RPMI8226 (cell line): ENCODE results near the gene RASIP1.
"Not testable (repeated sequence)": the region's sequence is repeated elsewhere in the genome, so short reads cannot be mapped to it uniquely, and the experiment has no call there.

Experiments used
- DNase-seq: peaks from one replicate; pipeline ENCODE4 v3.0.0-alpha.2; 2015

The RASIP1 gene

DNA sequence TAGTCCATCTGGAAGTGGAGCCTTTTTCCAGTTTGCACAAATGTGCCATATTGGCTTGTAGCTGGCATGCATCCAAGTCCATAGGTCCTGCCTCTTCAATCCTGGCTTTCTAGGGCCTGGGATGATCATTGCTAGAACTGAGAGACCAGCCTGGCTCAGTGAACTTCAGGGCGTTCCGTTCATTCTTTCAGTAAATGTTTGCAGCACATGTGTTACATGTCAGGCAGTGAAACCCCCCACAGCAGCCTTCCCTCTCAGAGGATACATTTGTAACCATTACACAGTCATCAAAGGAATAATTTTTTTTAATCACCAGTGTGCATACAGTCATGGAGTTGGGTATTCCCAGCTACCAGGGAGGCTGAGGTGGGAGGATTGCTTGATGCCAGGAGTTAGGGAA is 35.0 kb downstream of the RASIP1 start:
- DNase-seq: no peak

DNA sequence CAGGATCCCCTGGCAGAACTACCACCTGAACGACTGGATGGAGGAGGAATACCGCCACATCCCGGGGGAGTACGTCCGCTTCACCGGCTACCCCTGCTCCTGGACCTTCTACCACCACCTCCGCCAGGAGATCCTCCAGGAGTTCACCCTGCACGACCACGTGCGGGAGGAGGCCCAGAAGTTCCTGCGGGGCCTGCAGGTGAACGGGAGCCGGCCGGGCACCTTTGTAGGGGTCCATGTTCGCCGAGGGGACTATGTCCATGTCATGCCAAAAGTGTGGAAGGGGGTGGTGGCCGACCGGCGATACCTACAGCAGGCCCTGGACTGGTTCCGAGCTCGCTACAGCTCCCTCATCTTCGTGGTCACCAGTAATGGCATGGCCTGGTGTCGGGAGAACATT is 37.1 kb downstream of the RASIP1 start:
- DNase-seq: no peak

DNA sequence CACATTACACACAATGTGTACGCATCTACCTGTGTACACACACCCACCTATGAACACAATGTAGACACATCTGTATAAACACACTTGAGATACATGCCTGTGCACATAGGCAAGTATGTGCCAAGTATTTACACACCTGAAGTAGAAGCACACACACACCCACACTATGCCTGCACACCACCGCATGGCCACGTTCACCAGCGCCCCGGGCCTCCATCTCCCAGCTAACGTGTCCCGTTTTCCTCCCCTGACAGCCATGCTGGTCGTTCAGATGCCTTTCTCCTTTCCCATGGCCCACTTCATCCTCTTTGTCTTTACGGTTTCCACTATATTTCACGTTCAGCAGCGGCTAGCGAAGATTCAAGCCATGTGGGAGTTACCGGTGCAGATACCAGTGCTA is 37.7 kb downstream of the RASIP1 start:
- no peak for DNase-seq

DNA sequence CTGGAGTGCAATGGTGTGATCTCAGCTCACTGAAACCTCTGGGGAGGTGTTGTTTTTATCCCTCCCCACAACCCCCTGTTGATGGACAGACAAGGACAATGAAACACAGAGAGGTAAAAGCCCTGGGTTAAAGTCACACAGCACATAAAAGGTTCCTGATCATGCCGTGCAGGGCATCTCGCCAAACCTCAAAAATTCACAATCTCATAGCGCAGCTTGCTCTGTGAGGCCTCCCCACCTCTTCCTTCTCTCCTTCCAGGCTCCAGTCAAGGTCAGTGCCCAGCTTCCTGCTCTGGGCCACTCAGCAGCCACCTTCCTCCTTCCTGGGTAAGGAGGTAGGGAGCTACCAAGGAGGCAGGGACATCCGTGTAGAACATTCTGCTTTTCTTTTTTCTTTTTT is 42.4 kb downstream of the RASIP1 start:
- DNase-seq: peak; percentile 67

DNA sequence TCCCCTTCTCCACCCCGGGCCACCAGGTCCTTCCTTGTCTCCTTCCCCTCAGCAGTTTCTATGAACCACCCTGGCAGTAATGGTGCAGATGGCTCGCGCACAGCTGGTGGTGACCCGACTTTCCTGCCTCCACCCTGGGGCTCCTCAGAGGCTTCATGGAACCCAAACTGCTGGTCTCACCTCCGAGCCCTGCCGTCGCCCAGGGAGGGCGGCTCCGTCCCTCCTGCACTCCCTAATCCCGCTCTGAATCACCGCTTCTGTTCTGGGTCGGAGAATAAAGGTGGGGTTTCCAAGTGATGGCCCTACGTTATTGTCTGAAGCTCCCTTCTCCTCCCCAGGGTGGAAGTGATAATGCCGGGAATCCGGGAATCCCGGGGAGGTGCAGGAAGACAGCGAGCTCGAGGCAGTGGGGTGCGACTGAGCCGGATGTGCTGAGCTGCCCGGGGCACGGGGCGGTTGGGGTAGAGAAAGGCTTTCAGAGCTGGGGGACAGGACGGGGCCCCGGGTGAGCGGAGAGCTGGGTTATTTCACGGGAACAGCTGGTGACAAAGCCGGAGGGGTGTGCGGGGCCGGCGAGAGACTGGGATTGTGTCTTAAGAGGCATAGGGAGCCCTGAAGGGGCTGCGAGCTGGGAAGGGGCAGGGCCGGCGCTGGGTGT is 43.9 kb downstream of the RASIP1 start:
- DNase-seq: peak; percentile 60

DNA sequence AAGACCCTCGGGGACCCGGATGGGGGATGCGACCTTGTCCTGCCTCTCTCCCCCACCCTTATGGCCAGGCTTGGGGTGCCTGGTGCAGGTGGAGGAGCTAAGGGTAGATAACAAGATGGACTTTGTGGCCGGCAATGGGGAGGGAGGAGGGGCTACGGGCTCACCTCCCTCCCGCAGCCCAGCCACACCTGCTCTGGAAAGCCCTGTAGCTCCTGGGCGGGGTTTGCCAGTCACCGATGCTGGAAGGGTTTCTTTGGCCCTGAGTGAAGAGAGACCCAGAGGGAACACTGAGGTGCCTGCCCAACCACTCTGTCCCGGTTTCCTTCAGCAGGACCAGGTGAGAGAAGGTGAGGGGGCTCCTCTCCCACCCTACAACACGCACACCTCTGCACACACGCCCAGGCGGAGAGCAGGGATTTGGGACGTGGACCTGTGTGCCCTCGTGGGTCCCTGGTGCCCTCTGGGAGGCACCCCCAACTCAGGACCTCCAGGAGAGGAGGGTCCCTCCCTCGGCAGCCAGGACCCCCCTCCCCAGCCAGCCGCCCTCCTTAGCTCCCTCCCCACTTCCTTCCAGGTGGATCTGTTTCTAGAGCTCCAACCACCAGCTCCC is 44.6 kb downstream of the RASIP1 start, which contains the start of gene FUT2:
TSS of gene FUT2 (plus strand) at position 229 of the 610 bp plus-strand sequence. CDS start 6,986 bp downstream, outside the sequence.
- peak; percentile 77 for DNase-seq

DNA sequence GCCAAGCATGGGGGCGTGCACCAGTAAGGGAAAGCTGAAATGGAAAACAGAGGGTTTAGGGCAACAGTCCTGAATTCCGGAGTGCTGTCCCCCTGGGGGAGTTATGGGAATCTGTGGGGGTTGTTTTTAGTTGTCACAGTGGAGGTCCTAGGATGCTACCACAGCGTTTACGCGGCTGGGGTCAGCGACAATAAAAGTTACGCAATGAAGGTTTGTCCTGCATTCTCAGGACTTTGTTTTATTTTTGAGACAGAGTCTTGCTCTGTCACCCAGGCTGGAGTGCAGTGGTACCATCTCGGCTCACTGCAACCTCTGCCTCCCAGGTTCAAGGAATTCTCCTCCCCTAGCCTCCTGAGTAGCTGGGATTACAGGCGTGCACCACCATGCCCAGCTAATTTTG is 46.8 kb downstream of the RASIP1 start:
- not testable (repeated sequence) for DNase-seq

DNA sequence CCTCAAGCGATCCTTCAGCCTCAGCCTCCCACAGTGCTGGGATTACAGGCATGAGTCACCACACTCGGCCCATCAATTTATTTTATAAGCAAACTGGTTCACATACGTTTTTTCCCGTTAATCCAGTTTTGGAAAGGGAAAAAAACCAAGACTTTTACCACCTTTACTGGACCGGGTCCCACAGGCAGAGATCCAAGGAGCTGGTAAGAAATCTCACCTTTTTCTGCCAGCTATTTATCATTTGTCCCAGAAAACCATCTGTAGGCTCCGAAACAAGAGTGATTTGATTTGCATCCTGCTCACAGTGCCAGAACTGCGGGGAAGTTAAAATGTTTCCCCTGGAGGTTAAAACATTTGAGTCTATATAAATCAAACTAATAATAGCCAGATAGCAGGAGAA is 51.0 kb downstream of the RASIP1 start:
- DNase-seq: no peak

DNA sequence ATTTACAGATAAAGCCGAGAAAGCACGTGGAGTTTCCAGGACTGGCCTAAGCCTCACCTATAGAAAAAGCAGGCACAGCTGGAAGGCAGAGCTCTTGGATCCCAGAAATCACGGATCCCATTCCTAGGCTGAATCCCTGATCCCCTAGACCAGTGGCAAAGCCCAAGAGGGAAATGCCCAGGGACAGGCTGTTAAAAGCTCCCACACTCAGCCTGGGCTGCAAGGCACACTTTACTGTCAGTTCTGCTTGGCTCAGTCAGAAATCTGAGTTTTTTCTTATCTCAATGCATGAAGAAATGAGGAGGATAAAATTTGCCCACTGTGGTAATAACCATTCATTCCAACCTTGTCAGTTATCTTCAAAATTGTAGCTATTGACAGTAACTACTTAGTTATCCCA is 52.6 kb downstream of the RASIP1 start:
- no peak for DNase-seq

DNA sequence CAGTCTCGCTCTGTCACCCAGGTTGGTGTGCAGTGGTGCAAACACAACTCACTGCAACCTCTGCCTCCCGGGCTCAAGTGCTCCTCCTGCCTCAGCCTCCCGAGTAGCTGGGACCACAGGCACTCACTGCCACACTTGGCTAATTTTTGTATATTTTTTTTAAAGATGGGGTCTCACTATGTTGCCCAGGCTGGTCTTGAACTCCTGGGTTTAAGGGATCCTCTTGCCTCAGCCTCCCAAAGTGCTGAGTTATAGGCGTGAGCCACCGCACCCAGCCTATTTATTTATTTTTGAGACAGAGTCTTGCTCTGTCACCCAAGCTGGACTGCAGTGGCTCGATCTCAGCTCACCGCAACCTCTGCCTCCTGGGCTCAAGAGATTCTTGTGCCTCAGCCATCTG is 53.8 kb downstream of the RASIP1 start:
- not testable (repeated sequence) for DNase-seq

DNA sequence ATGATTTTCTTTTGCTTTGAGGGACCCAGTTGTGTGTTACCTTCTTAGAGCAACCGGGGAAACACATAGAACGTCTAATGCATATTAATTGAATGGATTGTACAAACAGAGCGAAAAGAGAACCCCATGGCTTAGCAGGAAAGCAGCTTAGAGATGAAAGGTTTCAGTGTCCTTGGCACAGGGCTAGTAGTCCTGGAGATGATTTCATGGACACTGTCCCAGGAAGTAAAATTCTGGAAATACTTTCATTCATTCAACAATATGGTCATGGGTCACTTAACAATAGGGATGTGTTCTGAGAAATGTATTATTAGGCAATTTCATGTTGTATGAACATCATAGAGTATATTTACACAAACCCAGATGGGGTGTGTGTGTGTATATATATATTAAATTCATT is 54.3 kb downstream of the RASIP1 start:
- no peak for DNase-seq

DNA sequence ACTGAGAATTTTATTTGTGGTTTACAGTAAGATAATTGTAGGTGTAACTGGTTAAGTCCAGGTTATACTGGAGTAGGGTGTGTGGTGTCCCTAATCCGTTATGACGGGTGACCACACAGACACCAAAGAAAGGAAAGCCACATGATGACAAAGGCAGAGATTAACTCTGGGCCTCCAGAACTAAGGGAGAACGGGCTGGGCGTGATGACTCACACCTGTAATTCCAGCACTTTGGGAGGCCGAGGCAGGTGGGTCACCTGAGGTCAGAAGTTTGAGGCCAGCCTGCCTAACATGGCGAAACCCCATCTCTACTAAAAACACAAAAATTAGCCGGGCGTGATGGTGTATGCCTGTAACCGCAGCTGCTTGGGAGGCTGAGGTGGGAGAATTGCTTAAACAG is 54.8 kb downstream of the RASIP1 start:
- no peak for DNase-seq

DNA sequence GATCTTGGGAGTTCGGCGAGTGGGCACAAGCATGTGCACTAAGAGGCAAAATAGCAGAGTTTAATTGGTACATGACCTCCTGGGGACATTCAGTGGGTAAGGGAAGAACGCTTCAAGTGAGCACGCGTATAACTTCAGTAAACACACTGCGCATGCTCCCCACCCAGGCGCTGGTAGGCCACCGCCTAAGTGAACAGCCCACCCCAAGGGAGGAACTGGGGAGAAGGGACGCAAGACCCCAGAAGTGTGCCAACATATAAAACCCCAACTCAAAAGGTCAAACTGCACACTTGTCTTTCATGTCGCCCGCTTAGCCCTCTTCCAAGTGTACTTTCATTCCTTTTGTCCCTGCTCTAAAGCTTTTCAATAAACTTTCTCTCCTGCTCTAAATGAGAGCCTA is 57.1 kb downstream of the RASIP1 start:
- no peak for DNase-seq

DNA sequence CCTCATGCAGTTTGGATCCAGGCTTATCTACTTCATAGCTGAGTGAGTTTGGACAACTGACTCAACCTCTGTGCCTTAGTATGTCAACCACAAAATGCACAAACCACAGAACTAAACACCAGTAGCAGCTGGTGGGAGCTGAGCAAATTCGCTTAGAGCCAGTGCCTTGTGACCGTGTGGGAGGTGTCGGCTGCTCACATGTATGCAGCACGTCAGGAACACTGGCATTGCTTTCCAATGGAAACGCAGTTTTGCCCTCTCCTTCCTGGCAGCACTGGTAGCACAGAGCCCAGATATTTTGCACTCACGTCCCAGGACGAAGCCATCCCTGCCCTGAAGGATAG is 59.3 kb downstream of the RASIP1 start:
- no peak for DNase-seq

DNA sequence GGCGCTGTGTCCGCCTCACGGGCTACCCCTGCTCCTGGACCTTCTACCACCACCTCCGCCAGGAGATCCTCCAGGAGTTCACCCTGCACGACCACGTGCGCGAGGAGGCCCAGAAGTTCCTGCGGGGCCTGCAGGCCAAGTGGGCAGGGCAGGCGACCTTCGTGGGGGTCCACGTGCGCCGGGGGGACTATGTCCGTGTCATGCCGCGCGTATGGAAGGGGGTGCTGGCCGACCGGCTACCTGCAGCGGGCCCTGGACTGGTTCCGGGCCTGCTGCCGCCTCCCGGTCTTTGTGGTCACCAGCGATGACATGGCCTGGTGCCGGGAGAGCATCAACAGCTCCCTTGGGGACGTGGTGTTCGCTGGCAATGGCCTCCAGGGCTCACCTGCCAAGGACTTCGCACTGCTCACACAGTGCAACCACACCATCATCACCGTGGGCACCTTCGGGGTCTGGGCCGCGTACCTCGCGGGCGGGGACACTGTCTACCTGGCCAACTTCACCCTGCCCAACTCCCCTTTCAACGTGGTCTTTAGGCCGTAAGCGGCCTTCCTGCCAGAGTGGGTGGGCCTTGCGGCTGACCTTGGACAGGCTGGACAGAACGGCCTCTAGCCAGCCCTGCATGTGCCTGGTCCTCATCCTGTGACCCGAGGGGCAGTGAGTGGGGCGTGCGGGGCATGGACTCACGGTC is 59.8 kb downstream of the RASIP1 start:
- no peak for DNase-seq

DNA sequence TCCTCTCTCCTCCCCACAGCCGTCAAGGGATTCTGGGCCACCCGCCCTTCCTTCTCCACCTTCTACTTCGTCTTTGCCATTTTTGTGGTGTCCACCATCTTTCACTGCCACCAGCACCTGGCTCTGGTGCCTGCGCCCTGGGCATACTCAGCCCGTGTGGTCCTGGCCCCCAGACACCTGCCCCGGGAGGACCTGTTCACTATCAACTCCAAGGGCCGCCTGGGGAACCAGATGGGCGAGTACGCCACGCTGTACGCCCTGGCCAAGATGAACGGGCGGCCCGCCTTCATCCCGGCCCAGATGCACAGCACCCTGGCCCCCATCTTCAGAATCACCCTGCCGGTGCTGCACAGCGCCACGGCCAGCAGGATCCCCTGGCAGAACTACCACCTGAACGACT is 60.4 kb downstream of the RASIP1 start:
- not testable (repeated sequence) for DNase-seq

DNA sequence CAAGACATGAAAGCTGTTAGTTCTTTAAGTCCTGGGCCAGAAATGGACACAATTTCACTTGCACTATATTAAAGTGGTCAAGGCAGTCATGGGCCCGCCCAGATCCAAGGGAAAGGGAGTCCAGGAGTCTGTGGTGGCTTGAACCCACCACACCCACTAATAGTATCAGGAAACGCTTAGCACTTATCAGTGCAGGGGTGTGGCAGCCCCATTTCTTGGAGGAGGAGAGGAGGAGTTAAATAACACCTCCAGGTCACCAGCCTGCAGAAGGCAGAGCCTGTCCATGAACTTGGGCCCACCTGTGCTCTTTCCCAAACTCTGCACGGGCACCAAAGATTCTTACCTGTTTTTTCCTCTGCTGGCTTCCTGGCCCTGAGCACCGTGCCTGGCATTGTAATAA is 62.2 kb downstream of the RASIP1 start:
- no peak for DNase-seq

DNA sequence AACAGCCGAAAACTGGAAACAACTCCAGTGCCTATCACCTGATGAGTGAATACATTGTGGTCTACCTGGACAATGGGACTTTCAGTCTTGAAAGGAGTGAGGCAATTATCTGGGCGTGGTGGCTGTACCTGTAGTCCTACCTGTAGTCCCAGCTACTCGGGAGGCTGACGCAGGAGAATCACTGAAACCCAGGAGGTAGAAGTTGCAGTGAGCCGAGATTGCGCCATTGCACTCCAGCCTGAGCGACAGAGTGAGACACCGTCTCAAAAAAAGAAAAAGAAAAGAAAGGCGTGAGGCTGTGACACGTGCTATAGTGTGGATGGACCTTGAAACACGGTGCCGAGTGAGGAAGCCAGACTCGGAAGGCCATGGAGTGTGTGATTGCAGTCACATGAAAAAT is 63.5 kb downstream of the RASIP1 start:
- no peak for DNase-seq

DNA sequence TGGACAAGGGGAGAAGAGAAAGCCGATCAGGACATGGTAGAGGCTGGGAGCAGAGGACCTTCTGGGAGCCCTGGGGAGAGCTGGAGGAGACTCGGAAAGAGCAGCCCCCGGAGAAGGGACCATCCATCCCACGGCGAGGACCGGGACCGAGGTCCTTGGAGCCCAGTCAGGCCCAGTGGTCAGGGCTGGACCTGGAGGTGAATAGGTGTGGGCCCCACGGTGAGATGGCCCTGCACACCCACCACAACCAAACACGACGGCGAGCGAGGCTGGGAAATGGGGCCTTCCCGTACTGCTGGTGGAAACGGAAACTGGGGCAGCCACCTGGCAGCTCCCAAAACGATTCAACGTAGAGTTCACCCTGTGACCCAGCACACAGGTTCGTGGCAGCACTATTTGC is 63.9 kb downstream of the RASIP1 start:
- DNase-seq: no peak

DNA sequence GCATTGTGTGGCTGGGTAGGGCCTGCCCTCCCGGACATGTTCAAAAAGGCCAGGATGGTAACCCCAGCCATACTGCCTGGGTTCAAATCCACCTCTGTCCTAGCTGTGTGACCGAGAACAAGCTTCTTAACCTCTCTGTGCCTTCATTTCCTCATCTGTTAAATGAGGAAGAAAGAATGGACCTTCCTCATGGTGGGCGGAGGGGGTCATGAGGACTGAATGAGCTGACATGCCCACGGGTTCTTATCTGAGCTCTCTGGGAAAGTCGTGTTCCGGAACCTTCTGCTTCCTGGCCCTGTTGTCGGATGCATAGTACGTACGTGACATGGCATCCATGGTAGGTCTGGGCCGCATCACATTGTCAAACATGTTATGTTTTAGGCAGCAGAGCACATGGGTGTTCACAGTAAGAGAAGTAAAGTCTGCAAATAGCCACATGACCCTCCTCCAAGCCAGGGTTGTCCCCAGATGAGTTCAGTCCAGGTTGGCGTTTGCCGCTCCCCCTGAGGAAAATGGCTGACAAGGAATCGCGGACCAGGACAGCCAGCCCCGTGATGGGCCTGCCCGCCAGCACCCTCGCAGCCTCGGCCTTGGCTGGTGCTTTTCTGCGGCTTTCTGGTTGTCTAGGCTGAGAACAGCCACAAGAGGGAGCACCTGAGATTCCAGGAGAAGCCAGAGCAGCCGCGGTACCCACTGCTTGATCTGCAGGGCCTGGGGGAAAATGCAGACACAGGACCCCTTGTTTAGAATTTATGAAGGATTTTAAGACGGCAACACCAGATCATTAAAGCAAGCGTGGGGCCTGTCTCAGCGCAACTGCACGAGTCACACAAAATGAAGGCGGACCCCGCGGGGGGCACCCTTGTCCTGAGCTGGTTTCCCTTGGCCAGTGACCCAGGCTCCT is 65.2 kb downstream of the RASIP1 start:
- peak; percentile 76 for DNase-seq

DNA sequence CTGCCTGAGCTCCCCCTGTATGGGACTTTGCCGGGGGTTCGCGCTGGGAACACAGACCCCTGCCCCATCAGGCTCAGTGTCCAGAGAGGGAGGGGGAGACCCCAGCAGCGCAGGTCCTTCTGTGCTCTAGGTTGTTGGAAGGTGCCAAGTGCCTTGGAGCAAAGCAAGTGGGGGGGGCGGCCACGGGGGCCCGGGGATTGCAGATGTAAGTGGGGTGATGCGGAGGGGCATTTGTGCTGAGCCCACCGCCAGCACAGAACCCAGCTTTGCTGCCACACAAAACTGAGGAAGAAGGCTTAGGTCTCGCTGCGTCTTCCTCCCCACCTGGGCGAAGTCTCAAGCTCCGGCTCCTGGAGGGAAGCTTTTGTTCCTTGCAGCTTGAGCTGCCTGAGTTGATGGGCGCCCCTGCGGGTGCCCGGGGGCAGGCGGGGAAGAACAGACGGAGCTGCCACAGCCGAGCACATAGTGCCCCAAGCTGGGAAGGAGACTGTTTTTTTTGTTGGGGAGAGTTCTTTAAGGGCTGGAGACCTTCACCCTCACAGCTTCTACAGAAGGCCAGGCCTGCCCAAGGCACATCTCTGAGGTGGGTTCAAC is 66.1 kb downstream of the RASIP1 start:
- DNase-seq: no peak

DNA sequence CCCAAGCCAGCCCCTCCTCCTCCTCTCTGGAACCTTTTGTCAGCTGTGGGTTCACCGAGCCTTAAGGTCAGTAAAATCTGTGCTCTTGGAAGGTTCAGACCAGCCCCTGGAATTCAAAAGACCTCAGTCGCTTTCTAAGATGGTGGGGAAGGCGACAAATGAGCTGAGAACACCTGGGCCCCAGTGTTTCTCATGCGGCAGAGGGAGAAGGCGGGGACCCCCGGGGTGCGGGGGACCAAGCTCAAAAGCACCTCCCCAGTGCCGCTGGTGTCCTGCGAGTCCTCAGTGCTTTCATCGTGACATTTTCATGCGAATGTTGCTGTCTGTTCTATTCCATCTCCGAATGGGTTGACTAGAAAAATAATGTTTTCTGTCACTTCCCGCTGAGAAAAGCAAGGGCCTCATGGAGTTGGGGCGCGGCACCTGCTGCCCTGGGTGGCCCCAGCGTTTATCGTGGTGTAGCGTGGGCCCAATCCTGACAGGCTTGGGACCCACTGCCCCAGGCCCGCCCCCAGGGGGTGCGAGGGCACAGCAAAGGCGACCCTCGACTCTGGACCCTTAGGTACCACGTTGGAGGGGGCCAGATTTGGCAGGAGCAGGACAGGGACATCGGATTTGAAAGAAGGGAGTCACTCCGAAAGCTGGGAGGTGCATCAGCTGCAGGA is 66.8 kb downstream of the RASIP1 start:
- DNase-seq: no peak
